GM19328 (cell line): ENCODE results near the gene SLIT2.

Experiments used
- ATAC-seq: cut with Tn5 transposase; IDR thresholded peaks from one replicate; pipeline ENCODE4 v1.9.1; 2021; ENCODE audit warnings: mild to moderate bottlenecking, moderate library complexity; ENCODE audit not compliant: unreplicated experiment

Gene SLIT2

GRCh38 chr4:20298455-20298854 is 46.8 kb downstream of the SLIT2 start:
- ATAC-seq: no peak

GRCh38 chr4:20298986-20299385 is 47.3 kb downstream of the SLIT2 start:
- ATAC-seq: no peak

- no peak for ATAC-seq
Observed at GRCh38 chr4:20299515-20299914, 47.8 kb downstream of the SLIT2 start.

GRCh38 chr4:20301161-20301560 is 49.5 kb downstream of the SLIT2 start:
- ATAC-seq: no peak
